ENCODE results near the gene DLD.

DNA sequence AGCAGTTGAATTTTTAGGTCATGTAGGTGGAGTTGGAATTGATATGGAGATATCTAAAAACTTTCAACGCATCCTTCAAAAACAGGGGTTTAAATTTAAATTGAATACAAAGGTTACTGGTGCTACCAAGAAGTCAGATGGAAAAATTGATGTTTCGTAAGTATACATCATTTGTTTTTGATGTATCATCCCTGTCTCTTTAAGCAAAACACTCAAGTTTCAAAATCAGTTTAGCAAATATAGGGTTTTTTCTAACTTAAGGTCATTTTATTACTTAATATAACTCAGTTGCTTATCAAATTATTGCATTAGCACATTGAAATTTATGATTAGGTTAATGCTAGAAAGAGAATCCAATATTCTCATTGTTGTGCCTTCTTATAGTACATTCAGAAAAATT is 24.6 kb downstream of the DLD start:
- TF ChIP-seq POLR2A (IDR thresholded peaks at IDR 0.05) (no peak), EP300 (IDR thresholded peaks at IDR 0.05) (no peak), POLR2AphosphoS5 (IDR thresholded peaks at IDR 0.05) (no peak)
- TF ChIP-seq, protein P1, sequence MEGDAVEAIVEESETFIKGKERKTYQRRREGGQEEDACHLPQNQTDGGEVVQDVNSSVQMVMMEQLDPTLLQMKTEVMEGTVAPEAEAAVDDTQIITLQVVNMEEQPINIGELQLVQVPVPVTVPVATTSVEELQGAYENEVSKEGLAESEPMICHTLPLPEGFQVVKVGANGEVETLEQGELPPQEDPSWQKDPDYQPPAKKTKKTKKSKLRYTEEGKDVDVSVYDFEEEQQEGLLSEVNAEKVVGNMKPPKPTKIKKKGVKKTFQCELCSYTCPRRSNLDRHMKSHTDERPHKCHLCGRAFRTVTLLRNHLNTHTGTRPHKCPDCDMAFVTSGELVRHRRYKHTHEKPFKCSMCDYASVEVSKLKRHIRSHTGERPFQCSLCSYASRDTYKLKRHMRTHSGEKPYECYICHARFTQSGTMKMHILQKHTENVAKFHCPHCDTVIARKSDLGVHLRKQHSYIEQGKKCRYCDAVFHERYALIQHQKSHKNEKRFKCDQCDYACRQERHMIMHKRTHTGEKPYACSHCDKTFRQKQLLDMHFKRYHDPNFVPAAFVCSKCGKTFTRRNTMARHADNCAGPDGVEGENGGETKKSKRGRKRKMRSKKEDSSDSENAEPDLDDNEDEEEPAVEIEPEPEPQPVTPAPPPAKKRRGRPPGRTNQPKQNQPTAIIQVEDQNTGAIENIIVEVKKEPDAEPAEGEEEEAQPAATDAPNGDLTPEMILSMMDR (IDR thresholded peaks at IDR 0.05) = no peak
